MG63 (cell line): ENCODE results near the gene GPR157. TPM values are rescaled to one million over a fixed set of nuclear protein-coding genes. Genes with fewer than 3 reads are reported as not detected.

Experiments
- DNase-seq: peaks from one replicate; pipeline ENCODE4 v3.0.0-alpha.2; 2020
- H3K27me3 ChIP-seq: fragments of 250-450 bp; sonication (Bioruptor Pico); 2 replicates; pipeline ENCODE4 v1.5.1; 2020; ENCODE audit warnings: mild to moderate bottlenecking, moderate library complexity
- H3K36me3 ChIP-seq: fragments of 250-450 bp; sonication (Bioruptor Pico); 2 replicates; pipeline ENCODE4 v1.5.1; 2020; ENCODE audit warnings: mild to moderate bottlenecking, moderate library complexity
- H3K4me3 ChIP-seq: fragments of 250-450 bp; sonication (Bioruptor Pico); 2 replicates; pipeline ENCODE4 v1.5.1; 2020; ENCODE audit warnings: mild to moderate bottlenecking, moderate library complexity
- H3K9me3 ChIP-seq: fragments of 250-450 bp; sonication (Bioruptor Pico); 2 replicates; pipeline ENCODE4 v1.5.1; 2020; ENCODE audit warnings: mild to moderate bottlenecking, moderate library complexity
- total RNA-seq: library from RNA; depleted of rRNA; stranded (reverse); fragments of >200 nt; shearing (Covaris generic); gene quantifications from 2 replicates; pipeline ENCODE4 v1.2.3, GENCODE V29; 2014; ENCODE audit warnings: low replicate concordance

GPR157 gene
- total RNA-seq, 1 experiment from 2014 or later, result 5.2 TPM

- no peaks in the 10 kb centered on the region for H3K36me3 ChIP-seq
- no peak overlapping the region for H3K4me3 ChIP-seq
- H3K9me3 ChIP-seq, result peaks cover 8% of the 10 kb centered on the region
- DNase-seq, result no peak
- no peaks in the 10 kb centered on the region for H3K27me3 ChIP-seq
These were observed 43.5 kb downstream of the GPR157 start for GRCh38 chr1:9085306-9085940.

GRCh38 chr1:9084906-9085305 is 44.0 kb downstream of the GPR157 start:
- H3K9me3 ChIP-seq, result peaks cover 8% of the 10 kb centered on the region
- H3K27me3 ChIP-seq, result no peaks in the 10 kb centered on the region
- DNase-seq, result peak; percentile 59
- no peaks in the 10 kb centered on the region for H3K36me3 ChIP-seq
- H3K4me3 ChIP-seq, result no peak overlapping the region

- no peaks in the 10 kb centered on the region for H3K9me3 ChIP-seq
- H3K4me3 ChIP-seq, result no peak overlapping the region
- H3K36me3 ChIP-seq, result no peaks in the 10 kb centered on the region
- no peaks in the 10 kb centered on the region for H3K27me3 ChIP-seq
- no peak for DNase-seq
These were observed 47.4 kb downstream of the GPR157 start for GRCh38 chr1:9081473-9081872.

GRCh38 chr1:9080705-9081291 is 48.1 kb downstream of the GPR157 start:
- no peaks in the 10 kb centered on the region for H3K36me3 ChIP-seq
- no peaks in the 10 kb centered on the region for H3K9me3 ChIP-seq
- H3K4me3 ChIP-seq, result no peak overlapping the region
- no peaks in the 10 kb centered on the region for H3K27me3 ChIP-seq
- peak; percentile 87 for DNase-seq

GRCh38 chr1:9079988-9080704 is 48.8 kb downstream of the GPR157 start:
- Histone ChIP-seq H3K9me3 (no peaks in the 10 kb centered on the region), H3K36me3 (no peaks in the 10 kb centered on the region)
- DNase-seq, result no peak

GRCh38 chr1:9078752-9079500 is 50.0 kb downstream of the GPR157 start:
- Histone ChIP-seq H3K27me3 (no peaks in the 10 kb centered on the region), H3K4me3 (no peak overlapping the region), H3K36me3 (no peaks in the 10 kb centered on the region), H3K9me3 (no peaks in the 10 kb centered on the region)
- DNase-seq, result no peak

More at GRCh38 chr1:9079988-9080704, 48.8 kb downstream of the GPR157 start:
- H3K27me3 ChIP-seq, result no peaks in the 10 kb centered on the region
- H3K4me3 ChIP-seq, result no peak overlapping the region

GRCh38 chr1:9078015-9078751 is 50.7 kb downstream of the GPR157 start:
- H3K9me3 ChIP-seq, result no peaks in the 10 kb centered on the region
- no peaks in the 10 kb centered on the region for H3K27me3 ChIP-seq
- H3K36me3 ChIP-seq, result no peaks in the 10 kb centered on the region
- H3K4me3 ChIP-seq, result no peak overlapping the region
- no peak for DNase-seq

GRCh38 chr1:9075022-9075421 is 53.9 kb downstream of the GPR157 start:
- H3K9me3 ChIP-seq, result no peaks in the 10 kb centered on the region
- H3K36me3 ChIP-seq, result no peaks in the 10 kb centered on the region
- no peaks in the 10 kb centered on the region for H3K27me3 ChIP-seq
- no peak overlapping the region for H3K4me3 ChIP-seq
- no peak for DNase-seq

- Histone ChIP-seq H3K27me3 (no peaks in the 10 kb centered on the region), H3K36me3 (no peaks in the 10 kb centered on the region), H3K9me3 (no peaks in the 10 kb centered on the region), H3K4me3 (no peak overlapping the region)
- DNase-seq, result no peak
These were observed 55.8 kb downstream of the GPR157 start for GRCh38 chr1:9073143-9073542.

- Histone ChIP-seq H3K27me3 (no peaks in the 10 kb centered on the region), H3K4me3 (no peak overlapping the region), H3K9me3 (no peaks in the 10 kb centered on the region), H3K36me3 (no peaks in the 10 kb centered on the region)
- DNase-seq, result no peak
These were observed 57.2 kb downstream of the GPR157 start for GRCh38 chr1:9071554-9072235.

GRCh38 chr1:9070486-9070885 is 58.4 kb downstream of the GPR157 start:
- H3K27me3 ChIP-seq, result no peaks in the 10 kb centered on the region
- no peaks in the 10 kb centered on the region for H3K9me3 ChIP-seq
- H3K4me3 ChIP-seq, result no peak overlapping the region
- no peak for DNase-seq
- no peaks in the 10 kb centered on the region for H3K36me3 ChIP-seq

GRCh38 chr1:9069326-9070100 is 59.4 kb downstream of the GPR157 start, which contains the start of gene SLC2A5:
Gene SLC2A5, minus strand, starts transcription at chr1:9069635. Its CDS starts 99 bp downstream, at chr1:9069536.
- peak; percentile 40 for DNase-seq
- no peaks in the 10 kb centered on the region for H3K9me3 ChIP-seq
- H3K4me3 ChIP-seq, result no peak within 1 kb of the TSS
- no peaks in the 10 kb centered on the region for H3K27me3 ChIP-seq
- no peaks in the 10 kb centered on the region for H3K36me3 ChIP-seq

GRCh38 chr1:9068981-9069325 is 59.9 kb downstream of the GPR157 start:
- no peak for DNase-seq
- Histone ChIP-seq H3K9me3 (no peaks in the 10 kb centered on the region), H3K27me3 (no peaks in the 10 kb centered on the region), H3K4me3 (no peak overlapping the region), H3K36me3 (no peaks in the 10 kb centered on the region)

- no peaks in the 10 kb centered on the region for H3K9me3 ChIP-seq
- H3K4me3 ChIP-seq, result no peak overlapping the region
- H3K36me3 ChIP-seq, result no peaks in the 10 kb centered on the region
- DNase-seq, result peak; percentile 87
- H3K27me3 ChIP-seq, result no peaks in the 10 kb centered on the region
These were observed 61.7 kb downstream of the GPR157 start for GRCh38 chr1:9066945-9067807.
